Measurements from ENCODE around the gene TBC1D10A. TPM values are rescaled to one million over a fixed set of nuclear protein-coding genes. Genes with fewer than 3 reads are reported as not detected.

The TBC1D10A gene
- total RNA-seq, 1 experiment from 2014 or later, result 8.4 TPM

DNA sequence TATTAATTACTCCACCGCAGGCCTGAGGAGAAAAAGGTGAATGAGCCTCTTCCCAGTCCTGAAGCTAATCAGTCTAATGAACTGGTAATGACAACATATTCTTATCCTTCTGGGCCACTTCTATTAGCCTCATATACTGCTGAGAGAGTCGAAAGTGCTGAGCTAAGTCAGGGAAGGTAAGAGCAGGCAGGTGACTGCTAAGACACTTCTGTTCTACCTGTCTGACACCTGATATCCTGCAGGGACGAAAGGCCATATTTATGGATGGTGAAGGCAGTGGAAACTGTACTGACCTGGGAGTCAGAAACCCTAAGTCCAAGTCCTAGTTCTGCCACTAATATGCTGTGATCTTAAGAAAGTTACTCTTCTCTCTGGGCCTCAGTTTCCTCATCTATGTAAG is 3.5 kb downstream of the TBC1D10A start:
- no peak overlapping the region for H4K91ac ChIP-seq (ENCODE audit: insufficient read length, low read depth, low read length)
- TF ChIP-seq, protein P1, sequence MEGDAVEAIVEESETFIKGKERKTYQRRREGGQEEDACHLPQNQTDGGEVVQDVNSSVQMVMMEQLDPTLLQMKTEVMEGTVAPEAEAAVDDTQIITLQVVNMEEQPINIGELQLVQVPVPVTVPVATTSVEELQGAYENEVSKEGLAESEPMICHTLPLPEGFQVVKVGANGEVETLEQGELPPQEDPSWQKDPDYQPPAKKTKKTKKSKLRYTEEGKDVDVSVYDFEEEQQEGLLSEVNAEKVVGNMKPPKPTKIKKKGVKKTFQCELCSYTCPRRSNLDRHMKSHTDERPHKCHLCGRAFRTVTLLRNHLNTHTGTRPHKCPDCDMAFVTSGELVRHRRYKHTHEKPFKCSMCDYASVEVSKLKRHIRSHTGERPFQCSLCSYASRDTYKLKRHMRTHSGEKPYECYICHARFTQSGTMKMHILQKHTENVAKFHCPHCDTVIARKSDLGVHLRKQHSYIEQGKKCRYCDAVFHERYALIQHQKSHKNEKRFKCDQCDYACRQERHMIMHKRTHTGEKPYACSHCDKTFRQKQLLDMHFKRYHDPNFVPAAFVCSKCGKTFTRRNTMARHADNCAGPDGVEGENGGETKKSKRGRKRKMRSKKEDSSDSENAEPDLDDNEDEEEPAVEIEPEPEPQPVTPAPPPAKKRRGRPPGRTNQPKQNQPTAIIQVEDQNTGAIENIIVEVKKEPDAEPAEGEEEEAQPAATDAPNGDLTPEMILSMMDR (conservative IDR thresholded peaks at IDR 0.05), result no peak
- H3T11ph ChIP-seq (ENCODE audit: low read length), result no peak overlapping the region
- no peak overlapping the region for H2BK20ac ChIP-seq (ENCODE audit: low read depth, low read length, poor library complexity, severe bottlenecking)
- WGBS (ENCODE audit: extremely low coverage, insufficient read length, low lambda C conversion rate), result no CpG with 5 or more reads among the region's 3 CpGs
- no peak overlapping the region for H3K9ac ChIP-seq (ENCODE audit: extremely low read depth, insufficient read length, low read length)
- Mint-ChIP-seq H3K4me1 (peaks cover 24 to 27% of the 10 kb centered on the region in 2 experiments), H3K36me3 (ENCODE audit: insufficient read depth in 1 of 3, low read depth in 3 of 3) (no peaks in the 10 kb centered on the region), H3K4me3 (no peak overlapping the region), H3K9me3 (no peaks in the 10 kb centered on the region), H3K27me3 (ENCODE audit: low read depth) (no peaks in the 10 kb centered on the region), H3K27ac (no peak overlapping the region)
- H4K5ac ChIP-seq (ENCODE audit: insufficient read length, low read depth, low read length), result no peak overlapping the region
- no peak overlapping the region for H3K56ac ChIP-seq (ENCODE audit: insufficient read length, low read depth, low read length)
- H2AFZ ChIP-seq (ENCODE audit: low read length), result no peak overlapping the region
- H3K9me3 ChIP-seq (ENCODE audit: control insufficient read depth, low read depth, low read length), result no peaks in the 10 kb centered on the region
- no peaks in the 10 kb centered on the region for H3K79me2 ChIP-seq (ENCODE audit: insufficient read depth, low read length)
- peaks cover 7% of the 10 kb centered on the region for H3K23me2 ChIP-seq (ENCODE audit: insufficient read length, low read depth, low read length, poor library complexity, severe bottlenecking)
- H2AK5ac ChIP-seq (ENCODE audit: insufficient read length, low read length), result no peak overlapping the region
- peaks cover 2% of the 10 kb centered on the region for H4K20me1 ChIP-seq (ENCODE audit: control insufficient read depth, insufficient read depth, insufficient read length)
- no peak overlapping the region for H3K23ac ChIP-seq (ENCODE audit: insufficient read length, low read depth, low read length)
- H3K14ac ChIP-seq (ENCODE audit: insufficient read depth, low read length), result no peak overlapping the region
- H2BK12ac ChIP-seq (ENCODE audit: insufficient read length, low read depth, low read length), result no peak overlapping the region
- no peak overlapping the region for H3K4ac ChIP-seq (ENCODE audit: low read depth, low read length)
- DNase-seq, result no peak
- no peak overlapping the region for H3K18ac ChIP-seq (ENCODE audit: insufficient read length, low read depth, low read length)
- no peaks in the 10 kb centered on the region for H3K79me1 ChIP-seq (ENCODE audit: insufficient read depth, low read depth, low read length, poor library complexity, severe bottlenecking)
- H2BK15ac ChIP-seq (ENCODE audit: low read depth, low read length), result no peak overlapping the region
- no peaks in the 10 kb centered on the region for H3K27me3 ChIP-seq (ENCODE audit: insufficient read depth, low read length)
- no peak overlapping the region for H2BK5ac ChIP-seq (ENCODE audit: insufficient read length, low read length)
- no peak overlapping the region for H2BK120ac ChIP-seq (ENCODE audit: low read depth, low read length, poor library complexity, severe bottlenecking)
- no peaks in the 10 kb centered on the region for H3K4me1 ChIP-seq (ENCODE audit: insufficient read depth, low read length)
- no peak overlapping the region for H3K27ac ChIP-seq (ENCODE audit: insufficient read length, low read depth, low read length)
- H3K4me2 ChIP-seq (ENCODE audit: insufficient read depth, insufficient read length, low read length), result no peak overlapping the region
- H4K8ac ChIP-seq (replicated peaks; ENCODE audit: insufficient read length, low read depth, low read length), result no peak overlapping the region

All from H9 (cell line).